NCI-H774 (cell line): ENCODE data around the gene SOCS1.
"Not testable (repeated sequence)": the region's sequence is repeated elsewhere in the genome, so short reads cannot be mapped to it uniquely, and the experiment has no call there.

Experiments used
- DNase-seq: peaks from one replicate; lab custom pipeline; 2025; lab: John Stamatoyannopoulos, UW

The SOCS1 gene, protein sequence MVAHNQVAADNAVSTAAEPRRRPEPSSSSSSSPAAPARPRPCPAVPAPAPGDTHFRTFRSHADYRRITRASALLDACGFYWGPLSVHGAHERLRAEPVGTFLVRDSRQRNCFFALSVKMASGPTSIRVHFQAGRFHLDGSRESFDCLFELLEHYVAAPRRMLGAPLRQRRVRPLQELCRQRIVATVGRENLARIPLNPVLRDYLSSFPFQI

GRCh38 chr16:11255737-11256660, at the start of gene SOCS1:
Gene SOCS1 (minus strand): TSS chr16:11256204. CDS start chr16:11255478, 726 bp downstream.
- DNase-seq, result peak; percentile 80

- peak; percentile 11 for DNase-seq
Measured at GRCh38 chr16:11303405-11304138, 47.6 kb upstream of the SOCS1 start.

DNA sequence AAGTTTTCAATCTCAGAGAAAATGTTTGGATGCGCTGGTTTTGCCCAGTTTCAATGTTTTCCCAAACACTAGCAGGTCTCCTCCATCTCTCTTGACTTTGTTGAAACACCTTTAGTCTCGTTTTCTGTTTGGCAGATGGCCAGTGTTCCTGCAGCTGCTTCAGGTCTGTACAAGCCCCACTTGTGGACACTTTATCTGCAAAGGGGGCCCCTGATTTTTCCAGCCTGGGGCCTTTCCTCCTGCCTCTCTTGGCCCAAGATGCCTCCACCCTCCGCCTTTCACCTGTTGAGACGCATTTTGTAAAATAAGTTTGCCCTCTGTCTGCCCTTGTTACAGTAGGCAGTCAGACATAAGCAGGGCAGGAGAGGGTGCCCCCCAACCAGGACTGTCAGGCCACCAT, 47.0 kb upstream of the SOCS1 start:
- peak; percentile 66 for DNase-seq

GRCh38 chr16:11301645-11302501, 45.9 kb upstream of the SOCS1 start:
- no peak for DNase-seq

- DNase-seq, result no peak
Measured at GRCh38 chr16:11300560-11300892, 44.5 kb upstream of the SOCS1 start.

DNA sequence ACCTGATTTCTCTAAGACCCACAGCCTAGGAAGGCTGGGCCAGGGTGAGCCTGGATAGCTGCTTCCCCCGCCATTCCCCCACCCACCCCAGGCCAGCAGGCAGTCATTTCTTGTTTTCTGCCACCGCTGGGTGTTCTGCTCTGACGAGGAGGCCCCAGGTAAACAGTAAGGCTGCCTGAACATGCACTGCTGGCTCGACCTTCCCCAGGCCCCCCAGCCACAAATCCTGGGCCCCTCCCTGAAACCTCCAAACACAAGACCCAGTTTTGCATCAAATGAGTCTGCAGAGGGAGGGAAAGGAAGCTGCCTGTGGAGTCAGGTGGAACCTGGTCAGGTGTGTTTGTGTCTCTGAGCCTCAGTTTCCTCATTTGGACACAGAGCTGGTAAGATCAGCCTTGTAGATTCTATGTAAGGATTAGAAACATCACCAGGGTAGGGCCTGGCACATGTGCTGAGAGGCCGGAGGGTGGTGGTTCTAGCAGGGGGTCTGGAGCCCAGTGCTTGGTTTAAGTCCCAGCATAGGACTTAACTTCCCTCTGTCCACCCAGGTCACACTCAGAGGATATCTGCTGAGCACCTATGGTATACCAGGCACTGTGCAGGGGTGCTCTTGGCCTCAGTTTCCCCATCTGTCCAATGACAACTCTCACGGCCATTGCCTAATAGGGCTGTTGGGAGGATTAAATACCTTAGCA, 44.0 kb upstream of the SOCS1 start:
- no peak for DNase-seq

- DNase-seq, result not testable (repeated sequence)
Measured at GRCh38 chr16:11298950-11299547, 43.0 kb upstream of the SOCS1 start.

DNA sequence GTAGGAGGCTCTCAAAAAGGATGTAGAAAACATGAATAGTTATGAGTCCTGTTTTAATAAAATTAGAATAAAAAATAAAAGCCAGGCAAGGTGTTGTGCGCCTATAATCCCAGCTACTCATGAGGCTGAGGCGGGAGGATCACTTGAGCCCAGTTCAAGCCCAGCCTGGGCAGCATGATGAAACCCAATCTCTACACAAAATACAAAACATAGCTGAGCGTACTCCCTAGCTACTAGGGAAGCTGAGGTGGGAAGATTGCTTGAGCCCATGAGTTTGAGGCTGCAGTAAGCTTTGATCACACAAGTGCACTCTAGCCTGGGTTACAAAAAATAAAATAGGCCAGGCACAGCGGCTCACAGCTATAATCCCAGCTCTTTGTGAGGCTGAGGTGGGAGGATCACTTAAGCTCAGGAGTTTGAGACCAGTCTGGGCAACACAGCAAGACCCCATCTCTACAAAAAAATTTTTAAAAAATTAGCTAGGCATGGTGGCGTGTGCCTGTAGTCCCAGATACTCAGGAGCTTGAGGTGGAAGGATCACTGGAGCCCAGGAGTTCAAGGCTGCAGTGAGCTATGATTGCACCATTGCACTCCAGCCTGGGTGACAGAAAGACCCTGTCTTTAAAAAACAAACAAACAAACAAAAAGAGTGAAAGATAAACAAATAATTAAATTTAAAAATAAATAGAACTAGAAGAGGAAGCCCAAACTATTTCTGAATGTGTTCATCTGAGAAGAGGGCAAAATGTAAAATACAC, 42.3 kb upstream of the SOCS1 start:
- DNase-seq, result no peak

GRCh38 chr16:11297492-11298142, 41.6 kb upstream of the SOCS1 start:
- DNase-seq, result peak; percentile 45

DNA sequence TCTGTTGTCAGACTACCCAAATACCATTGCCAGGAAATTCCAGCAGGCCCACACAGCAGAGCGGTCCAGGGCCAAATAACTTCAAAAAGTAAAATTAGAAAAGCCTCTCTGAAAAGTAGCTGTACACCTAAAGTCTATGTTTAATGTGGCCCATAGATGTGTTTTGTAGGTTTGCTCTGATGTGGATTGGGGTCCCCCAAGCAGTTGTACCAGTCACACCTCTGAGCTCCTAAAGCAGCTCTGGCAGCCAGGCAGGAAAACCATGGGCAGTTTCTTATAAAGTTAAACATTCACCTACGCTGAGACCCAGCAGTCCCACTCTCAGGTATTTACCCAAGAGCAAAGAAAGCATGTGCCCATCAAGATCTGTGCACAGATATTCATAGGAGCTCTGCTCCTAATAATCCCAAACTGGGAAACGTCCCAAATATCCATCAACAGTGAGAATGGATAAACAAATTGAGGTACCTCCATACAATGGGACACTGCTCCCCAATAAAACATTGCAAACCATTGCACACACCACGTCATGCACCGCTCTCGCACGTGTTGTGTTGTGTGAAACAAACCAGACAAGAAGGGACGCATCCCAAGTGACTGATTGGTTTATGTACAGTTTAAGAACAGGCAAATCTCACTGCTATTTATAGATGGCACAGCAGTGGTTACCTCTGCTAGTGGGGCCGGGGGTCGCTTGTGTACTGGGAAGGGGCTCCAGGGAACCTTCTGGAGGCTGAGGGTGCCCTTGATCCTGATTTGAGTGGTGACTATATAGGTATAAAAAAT, 40.9 kb upstream of the SOCS1 start:
- DNase-seq, result no peak

- DNase-seq, result no peak
Measured at GRCh38 chr16:11296351-11296705, 40.3 kb upstream of the SOCS1 start.

- DNase-seq, result no peak
Measured at GRCh38 chr16:11295672-11296071, 39.7 kb upstream of the SOCS1 start.

DNA sequence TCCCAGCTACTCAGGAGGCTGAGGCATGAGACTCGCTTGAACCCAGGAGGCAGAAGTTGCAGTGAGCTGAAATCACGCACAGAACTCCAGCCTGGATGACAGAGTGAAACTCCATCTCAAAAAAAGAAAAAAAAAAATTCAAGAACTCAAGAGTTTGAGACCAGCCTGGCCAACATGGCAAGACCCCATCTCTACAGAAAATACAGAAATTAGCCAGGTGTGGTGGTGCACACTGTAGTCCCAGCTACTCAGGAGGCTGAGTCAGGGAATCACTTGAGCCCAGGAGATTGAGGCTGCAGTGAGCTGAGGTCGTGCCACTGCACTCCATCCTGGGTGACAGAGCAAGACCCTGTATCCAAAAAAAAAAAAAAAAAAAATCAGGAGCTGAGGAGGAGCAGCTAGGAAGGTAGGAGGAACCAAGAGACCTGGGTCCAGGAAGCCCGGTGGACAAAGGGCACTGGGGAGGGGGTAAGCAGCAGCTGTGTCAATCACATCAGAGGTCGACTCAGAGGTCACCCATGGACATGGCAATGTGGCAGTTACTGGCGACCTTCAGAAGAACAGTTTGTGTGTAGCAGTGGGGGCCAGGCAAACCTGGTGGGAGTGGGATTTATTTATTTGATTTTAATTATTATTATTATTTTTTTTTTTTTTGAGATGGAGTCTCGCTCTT, 36.2 kb upstream of the SOCS1 start:
- no peak for DNase-seq

DNA sequence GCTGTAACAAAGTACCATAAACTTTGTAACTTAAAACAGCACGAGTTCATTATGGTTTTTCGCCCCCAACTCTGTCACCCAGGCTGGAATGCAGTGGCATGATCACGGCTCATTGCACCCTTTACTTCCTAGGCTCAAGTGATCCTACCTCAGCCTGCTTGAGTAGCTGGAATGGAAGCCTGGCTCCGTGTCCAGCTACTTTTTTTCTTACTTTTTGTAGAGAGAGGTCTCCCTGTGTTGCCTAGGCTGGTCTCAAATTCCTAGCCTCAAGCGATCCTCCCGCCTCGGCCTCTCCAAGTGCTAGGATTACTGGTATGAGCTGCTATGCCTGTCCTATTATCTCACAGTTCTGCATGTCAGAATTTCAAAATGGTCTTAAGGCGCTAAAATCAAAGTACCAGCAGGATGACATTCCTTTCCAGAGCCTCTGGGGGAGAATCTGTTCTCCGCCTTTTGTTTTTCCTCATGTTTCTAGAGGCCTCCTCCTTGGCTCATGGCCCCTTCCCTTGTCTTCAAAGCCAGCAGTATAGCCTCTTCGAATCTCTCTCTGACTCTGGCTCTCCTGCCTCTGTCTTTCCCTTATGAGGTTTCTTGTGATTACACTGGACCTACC, 35.2 kb upstream of the SOCS1 start:
- no peak for DNase-seq

DNA sequence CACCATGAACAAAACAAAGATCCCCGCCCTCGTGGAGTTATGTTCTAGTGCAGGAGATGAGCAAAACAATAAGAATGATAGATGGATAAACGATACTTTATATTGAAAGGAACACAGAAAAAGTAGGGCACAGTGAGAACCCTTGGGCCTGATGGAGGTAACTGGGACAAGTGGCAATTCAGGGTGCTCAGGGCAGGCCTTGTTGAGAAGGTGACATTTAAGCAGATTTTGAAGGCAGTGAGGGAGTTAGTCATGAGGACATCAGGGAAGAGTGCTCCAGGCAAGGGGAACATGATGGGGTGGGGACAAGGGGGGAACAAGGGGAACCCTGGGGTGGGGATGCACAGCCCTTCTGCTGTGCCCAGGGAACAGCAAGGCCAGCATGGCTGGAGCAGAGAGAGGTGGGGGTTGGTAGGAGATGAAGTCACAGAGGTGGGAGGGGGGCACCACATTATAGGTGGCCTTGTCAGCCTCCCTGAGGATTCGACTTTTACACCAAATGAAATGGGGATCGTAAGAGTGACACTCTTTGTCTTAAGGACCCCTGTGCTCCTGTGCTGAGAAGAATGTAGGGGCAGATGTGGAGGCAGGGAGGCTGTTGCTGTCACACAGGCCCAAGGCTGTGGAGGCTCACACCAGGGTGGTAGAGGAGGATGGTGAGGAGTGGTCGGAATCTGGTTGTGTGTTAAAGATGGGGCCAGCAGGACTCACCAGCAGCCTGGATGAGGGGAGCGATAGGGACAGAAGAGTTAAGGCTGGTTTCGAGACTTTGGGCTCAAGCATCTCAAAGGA, 34.3 kb upstream of the SOCS1 start:
- no peak for DNase-seq

DNA sequence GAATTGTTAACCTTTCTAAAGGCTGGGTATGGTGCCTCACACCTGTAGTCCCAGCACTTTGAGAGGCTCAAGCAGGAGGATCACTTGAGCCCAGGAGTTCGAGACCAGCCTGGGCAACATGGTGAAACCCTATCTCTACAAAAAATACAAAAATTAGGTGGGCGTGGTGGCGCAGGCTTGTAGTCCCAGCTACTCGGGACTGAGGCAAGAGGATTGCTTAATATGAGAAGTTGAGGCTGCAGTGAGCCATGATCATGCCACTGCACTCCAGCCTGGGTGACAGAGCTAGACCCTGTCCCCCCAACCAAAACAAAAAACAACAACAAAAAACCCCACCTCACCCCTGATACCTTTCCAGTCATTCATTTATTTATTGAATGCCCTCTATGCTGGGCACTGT, 33.7 kb upstream of the SOCS1 start:
- DNase-seq, result not testable (repeated sequence)

- DNase-seq, result no peak
Measured at GRCh38 chr16:11289202-11289601, 33.2 kb upstream of the SOCS1 start.
